ENCODE results near the gene LRRC59. TPM values are rescaled to one million over a fixed set of nuclear protein-coding genes. Genes with fewer than 3 reads are reported as not detected.

The LRRC59 gene
- total RNA-seq, 1 experiment from 2014 or later, result 137 TPM

DNA sequence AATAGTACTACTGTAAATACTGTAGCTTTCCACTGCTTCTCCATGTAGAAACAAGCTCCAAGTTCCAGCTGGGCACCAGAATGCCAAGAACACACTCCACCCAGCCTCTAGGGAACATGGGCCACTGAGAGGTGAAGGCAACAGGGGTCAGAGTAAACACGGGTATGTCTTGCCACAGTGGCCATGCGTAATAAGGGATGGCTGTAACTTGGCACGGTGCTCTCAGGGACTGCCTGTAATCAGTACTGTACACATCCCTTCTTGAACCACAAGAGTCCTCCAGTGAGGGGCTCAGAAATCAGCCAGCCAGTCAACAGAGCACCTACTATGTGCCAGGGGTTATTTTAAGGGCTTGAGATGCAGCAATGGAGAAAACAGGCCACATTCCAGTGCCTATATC is 10.8 kb downstream of the LRRC59 start:
- DNase-seq (ENCODE audit: low spot score), result no peak

DNA sequence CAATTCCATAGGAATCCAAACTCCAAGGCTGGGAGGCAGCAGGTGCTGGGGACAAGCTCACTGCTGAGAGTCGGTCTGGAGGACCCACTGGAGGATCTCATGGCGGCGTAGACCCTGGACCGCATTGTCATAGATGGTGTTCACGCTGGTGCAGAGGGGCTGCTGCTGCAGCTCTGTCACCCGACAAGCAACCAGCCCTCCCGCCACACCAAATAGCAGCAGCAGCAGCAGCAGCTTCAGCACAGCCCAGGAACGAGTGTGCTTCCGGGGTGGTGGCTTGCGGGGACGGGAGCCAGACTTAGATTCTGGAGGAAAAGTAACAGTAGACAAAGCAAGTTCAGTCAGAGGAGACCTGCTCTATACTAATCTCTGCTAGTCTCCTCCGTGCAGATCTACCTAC is 14.4 kb downstream of the LRRC59 start:
- no peak for DNase-seq (ENCODE audit: low spot score)

DNA sequence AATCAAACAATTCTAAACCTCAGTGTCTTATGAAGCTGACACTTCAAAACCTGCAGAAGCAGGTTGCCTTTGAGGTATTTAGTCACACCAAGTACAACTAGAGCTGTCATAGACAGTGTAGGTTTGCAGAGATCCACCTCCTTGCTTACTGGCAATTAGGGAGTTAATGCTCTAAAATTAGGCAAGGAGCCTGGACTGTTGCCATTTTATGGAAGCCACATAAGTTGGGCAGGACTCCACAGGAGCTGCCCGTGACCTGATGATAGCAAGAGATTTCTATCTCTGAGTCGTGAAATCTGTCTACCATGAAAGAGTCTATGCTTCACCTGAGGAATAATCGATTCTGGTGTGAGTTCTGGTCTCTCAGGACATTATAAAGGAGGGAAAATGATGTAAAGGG is 15.4 kb downstream of the LRRC59 start:
- no peak for DNase-seq (ENCODE audit: low spot score)

DNA sequence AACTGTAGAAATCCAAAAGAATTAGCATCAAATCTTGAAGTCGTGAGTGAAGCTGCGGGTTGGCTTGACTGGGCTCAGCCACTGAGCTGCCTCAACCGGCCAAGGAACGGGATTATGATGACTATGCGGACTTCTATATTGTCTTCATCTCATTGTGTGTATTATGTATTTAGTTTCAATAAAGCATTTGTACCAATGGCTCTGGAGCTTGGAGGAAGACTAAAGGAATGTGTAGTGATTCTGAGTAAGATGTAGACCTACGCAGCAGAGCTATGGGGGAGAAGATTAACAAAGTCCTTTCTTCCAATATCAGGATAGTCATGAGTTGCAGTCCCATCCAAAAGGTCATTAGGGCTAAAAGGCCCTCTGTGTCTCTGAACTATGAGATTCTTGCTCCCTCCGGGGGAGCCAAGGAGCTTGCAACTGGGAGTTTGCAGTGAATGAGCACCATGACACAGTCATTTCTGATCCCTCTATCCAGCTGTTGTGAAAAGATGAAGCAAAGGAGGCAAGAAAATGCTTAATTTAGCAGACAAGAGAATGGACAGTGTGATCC is 16.0 kb downstream of the LRRC59 start:
- DNase-seq (ENCODE audit: low spot score), result no peak

DNA sequence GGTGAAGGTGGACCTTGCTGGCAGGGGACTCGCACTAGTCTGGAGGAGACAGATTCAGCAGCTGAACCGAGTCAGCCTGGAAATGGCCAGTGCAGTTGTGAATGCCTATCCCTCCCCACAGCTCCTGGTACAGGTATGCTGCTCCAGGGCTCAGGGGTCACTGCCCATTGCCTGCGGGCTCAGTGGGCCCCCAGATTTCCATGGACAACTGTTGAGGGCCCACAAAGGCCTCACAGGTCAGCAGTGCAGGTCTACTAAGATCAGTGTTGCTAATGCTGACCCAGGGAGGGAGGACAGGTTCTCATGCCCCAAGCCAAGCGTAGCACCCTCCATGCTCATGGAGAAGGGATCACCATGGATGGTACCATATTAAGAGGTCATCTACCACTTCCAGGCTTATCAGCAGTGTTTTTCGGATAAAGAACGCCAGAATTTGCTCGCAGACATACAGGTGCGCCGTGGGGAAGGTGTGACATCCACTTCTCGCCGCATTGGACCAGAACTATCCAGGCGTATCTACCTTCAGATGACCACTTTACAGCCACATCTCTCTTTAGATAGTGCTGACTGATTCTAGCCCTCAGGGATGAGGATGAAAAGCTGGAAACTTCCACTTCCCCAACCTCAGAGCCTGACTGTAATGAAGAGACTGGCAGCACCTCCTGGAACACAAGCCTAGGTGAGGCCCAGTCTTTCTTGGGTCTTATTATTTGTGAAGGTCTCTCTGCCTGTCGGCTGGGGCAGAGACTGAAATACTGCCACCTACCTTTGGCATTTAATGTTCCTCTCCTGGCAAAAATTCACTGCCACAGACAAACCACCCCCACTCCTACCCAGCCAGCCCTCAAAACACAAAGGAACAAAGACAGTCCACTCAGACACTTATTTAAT is 16.7 kb downstream of the LRRC59 start:
- DNase-seq (ENCODE audit: low spot score), result no peak

DNA sequence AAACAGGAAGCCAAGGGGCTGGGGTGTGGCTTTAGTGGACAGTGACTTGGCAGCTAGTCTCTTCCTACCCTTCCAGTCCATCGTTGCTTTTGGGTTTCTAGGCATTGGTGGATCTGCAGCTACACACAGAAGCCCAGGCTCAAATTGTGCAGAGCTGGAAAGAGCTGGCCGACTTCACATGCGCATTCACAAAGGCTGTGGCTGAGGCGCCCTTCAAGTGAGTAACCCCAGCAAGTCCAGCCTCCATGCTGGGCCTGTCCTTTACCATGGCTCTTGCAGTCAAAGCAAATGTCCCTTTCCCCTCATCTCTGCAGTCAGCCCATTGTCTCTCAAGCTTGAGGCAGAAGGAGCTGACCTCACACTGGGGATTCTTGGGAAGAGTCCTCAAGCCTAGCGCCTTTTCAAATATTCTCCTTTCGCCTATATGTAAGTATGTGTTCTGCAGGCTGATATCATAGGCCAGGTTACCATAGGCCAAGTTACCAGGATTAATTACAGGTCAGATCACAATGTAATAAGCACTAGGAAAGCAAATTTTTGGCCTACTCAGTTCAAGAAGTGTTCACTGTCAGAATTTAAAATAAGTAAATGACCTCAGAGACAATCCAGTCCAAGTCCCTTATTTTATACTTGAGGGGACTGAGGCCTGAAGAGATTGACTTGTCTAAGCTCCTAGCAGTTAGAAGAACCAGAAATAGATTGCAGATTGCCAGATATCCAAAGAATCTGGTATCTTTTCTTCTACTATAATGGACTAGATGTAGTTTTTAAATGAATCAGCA is 17.8 kb downstream of the LRRC59 start:
- DNase-seq (ENCODE audit: low spot score), result no peak

DNA sequence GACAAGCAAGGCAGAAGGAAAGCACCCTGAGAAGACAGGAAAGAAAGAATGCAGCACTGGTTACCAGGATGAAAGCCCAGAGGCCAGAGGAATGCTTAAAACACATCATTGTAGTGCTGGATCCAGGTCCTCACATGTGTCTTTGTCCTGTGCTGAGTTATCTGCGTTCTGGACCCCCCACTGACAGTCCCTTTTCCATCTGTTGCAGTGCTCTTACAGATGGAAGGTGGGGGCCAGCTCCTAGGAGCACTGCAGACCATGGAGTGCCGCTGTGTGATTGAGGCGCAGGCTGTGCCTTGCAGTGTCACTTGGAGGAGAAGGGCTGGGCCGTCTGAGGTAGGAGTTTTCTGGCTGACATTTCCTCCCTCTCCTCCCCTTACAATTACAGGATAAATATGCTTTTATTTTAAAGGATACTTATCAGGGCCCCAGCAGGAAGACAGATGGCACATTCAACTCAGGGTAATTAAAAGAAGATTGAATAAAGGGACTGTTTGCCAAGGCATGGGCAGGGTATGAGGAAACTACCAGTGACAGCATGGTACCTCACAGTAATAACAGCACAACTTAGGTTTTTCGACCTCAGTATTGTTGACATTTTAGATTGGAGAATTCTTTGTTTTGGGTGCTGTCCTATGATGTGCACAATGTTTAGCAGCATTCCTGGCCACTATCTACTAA is 21.3 kb downstream of the LRRC59 start:
- no peak for DNase-seq (ENCODE audit: low spot score)

DNA sequence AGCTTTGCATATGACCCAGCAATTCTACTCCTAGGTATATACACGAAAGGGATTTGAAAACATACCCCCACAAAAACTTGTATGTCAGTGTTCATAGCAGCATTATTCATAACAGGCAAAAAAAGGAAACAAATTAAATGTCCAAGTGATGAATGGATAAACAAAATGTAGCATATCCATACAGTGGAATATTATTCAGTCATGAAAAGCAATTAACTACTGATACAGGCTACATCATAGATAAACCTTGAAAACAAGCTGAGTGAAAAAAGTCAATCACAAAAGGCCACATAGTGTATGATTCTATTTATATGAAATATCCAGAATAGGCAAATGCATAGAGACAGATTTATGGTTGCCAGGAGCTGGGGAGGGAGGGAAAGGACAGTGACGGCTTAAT is 23.6 kb downstream of the LRRC59 start:
- no peak for DNase-seq (ENCODE audit: low spot score)

DNA sequence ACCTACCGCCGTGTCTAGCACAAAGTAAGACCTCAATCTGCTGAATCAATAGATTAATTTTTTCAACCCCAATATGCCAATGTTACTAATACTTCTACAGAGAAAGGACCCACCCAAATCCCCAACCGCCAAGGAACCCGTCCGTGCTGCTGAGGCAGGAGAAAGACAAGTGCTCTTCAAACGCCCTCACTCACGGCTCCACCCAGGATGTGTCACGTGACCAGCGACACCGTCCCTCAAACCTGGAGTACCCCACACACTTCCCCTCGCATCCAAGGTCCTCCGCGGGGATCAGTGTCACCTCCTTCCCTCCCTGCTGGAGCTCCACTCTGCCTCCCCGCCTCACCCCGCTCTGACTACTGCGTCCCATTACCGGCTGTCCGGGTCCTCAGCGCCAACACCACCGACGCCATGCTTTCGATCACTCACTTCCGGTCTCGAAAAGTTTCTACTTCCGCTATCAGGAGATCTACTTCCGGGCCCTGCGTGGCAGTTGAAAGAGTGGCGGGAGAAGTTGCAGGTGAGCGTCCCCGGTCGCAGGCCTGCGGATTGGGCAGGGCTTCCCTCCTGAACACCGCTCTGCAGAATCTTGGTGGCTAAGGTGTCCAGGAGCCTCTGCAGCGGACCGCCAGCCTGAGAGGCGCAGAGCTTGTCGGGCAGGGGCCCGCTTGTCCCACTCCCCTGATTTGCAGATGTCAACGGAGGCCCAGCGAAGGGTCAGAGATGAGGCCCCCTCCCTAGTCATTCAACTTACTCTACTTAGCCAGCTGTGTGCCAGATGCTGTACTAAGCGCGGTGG is 24.4 kb downstream of the LRRC59 start, which contains the start of the genes EME1 and MRPL27:
Gene EME1, plus strand, starts transcription at position 472 of the 799 bp plus-strand sequence. CDS start 1,980 bp downstream, outside the sequence.
Gene MRPL27, minus strand, starts transcription at position 427 of the 799 bp plus-strand sequence. Its CDS starts 14 bp downstream, at position 413.
- DNase-seq (ENCODE audit: low spot score), result peak; percentile 93

DNA sequence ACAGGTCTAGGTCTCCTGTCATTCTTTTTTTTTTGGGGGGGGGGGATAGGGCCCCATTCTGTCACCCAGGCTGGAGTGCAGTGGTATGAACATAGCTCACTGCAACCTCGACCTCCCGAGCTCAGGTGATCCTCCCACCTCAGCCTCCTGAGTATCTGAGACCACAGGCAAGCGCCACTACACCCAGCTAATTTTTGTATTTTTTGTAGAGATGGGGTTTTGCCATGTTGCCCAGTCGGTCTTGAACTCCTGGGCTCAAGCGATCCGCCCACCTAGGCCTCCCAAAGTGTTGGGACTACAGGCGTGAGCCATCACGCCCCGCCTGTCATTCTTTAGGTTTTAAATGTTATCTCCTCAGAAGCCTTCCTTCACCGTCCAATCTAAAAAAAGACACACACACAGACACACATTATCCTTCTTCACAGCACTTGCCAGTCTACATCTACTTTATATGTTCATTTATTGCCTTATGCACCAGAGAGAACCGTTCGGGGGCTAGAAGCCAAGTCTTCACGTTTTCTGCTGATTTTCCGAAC is 25.0 kb downstream of the LRRC59 start:
- no peak for DNase-seq (ENCODE audit: low spot score)

DNA sequence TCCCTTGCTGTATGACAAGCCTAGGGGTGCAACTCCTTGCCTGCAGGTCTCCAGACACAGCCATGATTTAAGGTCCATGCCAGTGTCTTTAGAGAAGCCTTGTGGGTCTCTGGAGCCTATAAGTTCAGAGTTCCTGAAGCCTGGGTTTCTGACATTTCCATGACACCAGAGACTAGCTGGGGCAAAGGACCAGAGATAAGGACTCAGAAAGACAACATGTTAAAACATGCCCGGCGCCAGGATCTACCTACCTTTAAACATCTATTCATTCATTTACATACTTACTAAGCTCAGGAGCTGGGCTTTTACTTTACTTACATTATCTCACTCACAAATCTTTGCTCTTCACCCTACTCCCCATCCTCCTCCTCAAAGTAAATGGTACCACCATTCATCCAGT is 25.8 kb downstream of the LRRC59 start:
- DNase-seq (ENCODE audit: low spot score), result no peak

DNA sequence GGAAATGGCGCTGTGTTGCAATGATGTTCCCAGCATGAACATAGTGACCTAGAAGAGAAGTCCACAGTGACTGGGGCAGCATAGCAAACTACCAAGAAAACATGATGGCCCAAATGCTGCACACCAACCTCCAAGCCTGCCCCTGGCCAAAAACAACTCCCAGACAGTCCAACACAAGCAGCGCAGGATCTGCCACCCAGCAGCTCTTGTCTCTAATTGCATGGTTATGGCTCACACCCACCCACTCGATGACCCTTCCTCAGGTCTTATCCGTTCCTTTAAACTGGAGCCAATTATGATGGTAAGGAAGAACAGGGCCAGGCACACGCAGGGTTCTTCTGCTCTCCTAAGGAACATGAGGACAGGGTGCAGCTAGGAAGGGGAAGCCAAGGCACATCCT is 27.3 kb downstream of the LRRC59 start:
- no peak for DNase-seq (ENCODE audit: low spot score)

DNA sequence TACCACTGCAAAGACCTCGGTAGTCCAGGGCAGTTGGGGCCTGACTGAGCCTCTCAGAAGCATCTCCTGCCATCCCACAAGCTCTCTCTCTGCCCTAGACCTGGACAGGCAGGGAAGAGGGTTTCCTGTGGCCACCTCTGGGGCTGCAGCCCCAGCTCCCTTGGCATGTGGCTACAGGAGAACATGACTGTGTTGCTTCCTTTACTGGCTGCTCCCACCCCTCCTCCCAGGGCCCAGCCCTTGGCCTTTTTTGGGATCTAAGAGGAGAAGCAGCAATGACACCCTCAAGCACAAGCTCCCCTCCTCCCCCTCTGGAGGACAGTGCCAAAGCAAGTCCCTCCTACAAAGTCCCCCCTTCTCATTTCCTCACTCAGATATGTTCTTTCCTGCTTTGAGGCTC is 29.9 kb downstream of the LRRC59 start:
- no peak for DNase-seq (ENCODE audit: low spot score)

DNA sequence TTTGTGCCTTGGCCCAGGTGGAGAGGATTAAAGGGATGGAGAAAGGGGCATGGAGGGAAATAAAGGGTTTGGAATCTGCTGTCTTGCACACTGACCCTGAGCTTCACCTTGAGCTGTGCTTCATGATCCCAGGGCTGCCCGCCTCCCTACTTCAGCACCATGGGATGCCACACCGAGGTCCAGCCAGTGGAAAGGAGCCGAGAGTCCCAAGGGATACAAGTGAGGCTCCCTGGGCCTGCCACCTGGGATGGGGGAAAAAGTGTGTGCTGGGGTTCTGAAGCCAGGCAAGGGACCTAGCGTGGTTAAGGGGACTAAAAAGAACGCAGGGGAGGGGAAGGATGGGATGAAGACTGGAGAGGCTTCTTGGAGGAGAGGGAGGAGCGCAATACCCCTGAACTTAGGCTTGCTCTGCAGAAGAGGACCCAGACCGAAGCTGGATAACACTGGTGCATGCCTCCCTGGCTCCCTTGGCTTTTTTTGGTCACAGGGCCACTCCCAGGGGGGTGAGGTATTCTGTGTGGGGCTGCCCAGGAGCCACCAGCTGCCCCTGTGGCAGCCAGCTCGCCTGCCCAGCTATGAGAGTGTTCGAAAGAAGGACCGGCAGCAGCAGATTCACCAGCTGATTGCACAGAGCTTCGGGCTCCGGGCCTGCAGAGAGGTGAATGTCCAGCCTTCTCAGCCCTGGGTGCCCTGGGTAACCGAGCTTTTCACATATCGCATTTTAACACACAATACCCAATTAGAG is 31.5 kb downstream of the LRRC59 start:
- DNase-seq (ENCODE audit: low spot score), result no peak

DNA sequence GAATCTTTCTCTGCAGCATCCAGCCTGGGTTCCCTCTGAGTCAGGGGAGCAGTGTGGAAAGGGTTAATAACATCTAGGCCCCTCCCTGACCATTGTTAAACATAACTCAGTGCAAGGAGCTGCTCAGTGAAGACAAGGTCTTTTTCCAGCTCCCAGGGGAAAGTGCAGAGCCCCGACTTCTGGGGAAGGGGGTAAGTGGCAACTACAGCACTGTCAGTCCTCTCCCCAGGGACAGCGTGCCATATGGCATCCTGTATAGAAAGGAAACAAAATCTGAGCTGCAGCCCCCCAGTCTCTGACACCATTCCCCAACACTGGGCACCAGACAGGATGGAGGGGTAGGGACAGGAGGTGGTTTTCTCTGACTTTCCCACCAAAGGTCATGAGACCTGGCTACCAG is 32.2 kb downstream of the LRRC59 start:
- DNase-seq (ENCODE audit: low spot score), result no peak

DNA sequence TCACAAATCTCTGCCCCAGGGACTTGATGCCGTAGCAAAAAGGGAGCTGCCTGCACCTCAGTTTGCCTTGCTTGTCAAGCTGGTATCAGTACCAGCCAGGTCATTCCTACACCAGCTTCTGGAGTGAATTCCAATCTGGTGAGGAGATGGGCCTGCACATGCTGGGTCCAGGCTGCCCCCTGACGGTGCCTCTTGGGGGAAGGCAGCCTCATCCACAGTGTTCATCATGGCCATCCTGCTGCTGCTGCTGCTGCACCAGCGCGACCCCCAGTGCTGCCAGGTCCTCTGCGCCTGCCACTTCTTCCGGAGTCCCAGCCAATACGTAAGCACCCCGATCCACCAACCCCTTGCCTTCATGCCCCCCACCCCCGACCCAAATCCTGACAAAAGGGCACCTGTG is 32.6 kb downstream of the LRRC59 start:
- DNase-seq (ENCODE audit: low spot score), result no peak

DNA sequence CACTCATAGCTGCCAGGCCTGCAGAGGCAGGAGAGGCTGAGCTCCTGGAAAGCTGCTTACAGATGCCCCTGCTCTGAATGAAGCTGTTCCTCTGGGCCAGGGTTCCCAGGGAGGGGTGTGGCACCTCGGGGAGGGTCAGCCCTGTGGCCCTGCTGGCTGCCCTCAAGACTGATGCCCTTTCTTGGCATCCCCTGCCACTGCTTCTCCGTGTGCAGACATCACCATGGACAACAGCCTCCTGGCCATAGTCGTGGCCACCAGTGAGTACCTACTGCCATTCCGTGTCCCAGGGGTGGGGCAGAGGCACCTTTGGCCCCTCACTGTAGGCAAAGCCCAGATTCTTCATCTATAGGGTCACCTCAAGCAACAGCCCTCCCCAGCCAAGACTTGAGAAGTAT is 33.3 kb downstream of the LRRC59 start:
- DNase-seq (ENCODE audit: low spot score), result no peak

DNA sequence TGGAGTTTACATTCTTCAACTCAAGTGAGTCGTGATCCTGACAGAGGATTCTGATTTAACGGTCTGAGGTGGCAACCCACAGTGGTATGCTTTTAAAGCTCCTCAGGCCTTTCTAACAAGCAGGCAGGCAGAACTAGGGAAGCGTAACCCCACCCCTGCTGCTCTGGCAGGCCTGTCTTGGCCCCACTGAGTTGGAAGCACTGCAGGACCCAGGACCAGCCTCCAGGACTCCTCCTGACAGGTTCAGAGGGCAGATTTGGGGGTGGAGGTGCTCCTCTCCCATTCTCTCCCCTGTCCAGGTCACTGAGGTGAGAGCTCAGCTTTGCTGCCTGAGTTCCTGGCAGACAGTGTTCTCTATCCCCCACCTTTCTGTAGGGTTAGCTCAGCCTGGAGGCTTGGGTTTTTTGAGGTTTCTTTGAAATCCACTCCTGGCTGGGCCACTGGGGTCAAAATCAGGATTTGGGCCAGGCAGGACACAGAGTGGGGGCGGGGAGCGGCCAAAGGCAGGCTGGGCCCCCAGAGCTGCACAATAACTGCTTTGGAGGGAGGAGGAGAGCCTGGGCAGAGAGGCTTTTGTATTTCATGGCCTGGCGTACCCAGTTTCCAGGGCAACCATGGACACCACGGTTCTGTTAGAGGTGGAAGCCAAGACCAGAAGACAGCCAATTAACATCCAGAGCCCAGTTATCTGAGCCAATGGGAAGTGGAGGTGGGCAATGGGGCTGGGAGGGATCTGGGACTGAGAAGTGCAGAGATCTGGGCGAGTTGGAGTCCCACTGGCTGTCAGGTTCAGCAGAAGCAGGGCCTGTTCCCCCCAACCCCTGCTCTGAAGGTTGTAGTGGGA is 33.9 kb downstream of the LRRC59 start:
- no peak for DNase-seq (ENCODE audit: low spot score)

DNA sequence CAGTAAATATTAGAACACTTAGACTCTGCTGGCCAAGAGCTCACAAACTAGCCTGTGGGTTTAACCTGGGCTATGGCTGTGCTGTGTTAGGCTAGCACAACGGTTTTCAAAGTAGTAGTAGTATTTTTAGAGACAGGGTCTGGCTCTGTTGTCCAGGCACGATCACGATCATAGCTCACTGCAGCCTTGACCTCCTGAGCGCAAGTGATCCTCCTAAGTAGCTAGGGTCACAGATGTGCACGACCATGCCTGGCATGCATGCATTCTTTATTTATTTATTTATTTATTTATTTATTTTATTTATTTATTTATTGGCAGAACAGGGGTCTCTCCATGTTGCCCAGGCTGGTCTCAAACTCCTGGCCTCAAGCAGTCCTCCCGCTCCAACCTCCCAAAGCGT is 34.7 kb downstream of the LRRC59 start:
- no peak for DNase-seq (ENCODE audit: low spot score)

Data from HT-29 (cell line).